GM18520 (cell line): ENCODE measurements around the gene GABRB1.
"Not testable (repeated sequence)": the region's sequence is repeated elsewhere in the genome, so short reads cannot be mapped to it uniquely, and the experiment has no call there.

Experiments used
- ATAC-seq: cut with Tn5 transposase; IDR thresholded peaks from one replicate; pipeline ENCODE4 v1.9.1; 2021; ENCODE audit not compliant: unreplicated experiment

Gene GABRB1

DNA sequence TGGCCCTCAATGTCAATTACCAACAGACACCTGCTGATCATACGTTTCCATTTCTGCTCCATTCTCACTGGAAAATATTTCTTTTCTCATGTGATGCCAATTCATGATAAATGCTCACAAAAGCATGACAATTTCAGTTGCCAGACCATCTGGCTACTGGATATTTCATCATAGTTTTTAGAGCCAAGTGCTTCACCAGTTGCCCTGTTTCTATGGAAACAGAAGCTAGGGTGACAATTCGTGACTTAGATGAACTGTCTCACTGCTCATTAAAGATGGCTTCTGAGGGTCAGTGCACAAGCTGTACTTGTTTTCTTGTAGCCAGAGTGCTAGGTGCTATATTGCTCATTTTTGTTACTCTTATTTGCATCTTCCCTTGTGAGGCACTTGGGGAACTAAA, 247.3 kb downstream of the GABRB1 start:
- no peak for ATAC-seq

DNA sequence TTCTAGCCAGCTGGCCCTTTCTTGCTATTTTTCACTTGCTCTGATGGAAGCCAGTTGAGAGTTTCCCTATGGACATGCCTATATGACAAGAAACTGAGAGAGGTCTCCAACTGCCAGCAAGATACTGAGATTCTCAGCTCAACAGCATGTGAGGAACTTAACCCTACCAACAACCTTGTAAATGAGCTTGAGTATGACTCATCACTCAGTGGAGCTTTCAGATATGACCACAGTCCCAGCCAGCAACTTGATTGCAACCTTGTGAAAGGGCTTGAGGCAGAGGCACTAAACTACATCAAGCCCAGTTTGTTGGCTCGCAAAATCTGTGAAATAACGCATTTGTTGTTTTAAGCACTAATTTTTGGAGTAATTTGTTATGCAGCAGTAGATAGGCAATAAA, 256.4 kb downstream of the GABRB1 start:
- peak; percentile 96 for ATAC-seq

DNA sequence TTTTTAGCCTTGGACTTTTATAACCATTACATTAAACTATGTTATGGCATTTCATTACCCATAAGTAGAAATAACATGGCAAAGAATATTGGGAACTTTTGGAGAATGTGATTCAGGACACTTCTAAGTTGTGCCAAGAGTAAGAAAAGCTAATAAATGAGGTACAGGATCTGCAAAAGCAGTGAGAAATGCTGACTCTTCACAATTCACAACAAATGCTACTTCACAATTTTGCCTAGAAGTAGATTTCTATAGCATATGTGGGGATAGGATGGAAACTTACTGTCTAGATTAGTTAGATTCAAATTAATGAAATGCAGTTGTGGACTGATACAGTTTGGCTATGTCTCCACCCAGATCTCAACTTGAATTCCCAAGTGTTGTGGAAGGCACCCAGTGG, 258.4 kb downstream of the GABRB1 start:
- no peak for ATAC-seq

DNA sequence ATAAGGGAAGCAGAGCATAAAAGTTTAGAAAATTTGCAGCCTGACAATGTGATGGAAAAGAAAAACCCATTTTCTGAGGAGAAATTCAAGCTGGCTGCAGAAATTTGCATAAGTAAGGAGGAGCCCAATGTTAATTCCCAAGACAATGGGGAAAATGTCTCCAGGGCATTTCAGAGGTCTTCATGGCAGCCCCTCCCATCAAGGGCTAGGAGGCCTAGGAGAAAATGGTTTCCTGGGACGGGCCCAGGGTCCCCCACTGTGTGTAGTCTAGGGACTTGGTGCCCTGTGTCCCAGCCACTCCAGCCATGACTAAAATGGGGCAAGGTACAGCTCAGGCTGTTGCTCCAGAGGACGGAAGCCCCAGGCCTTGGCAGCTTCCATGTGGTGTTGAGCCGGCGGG, 259.5 kb downstream of the GABRB1 start:
- ATAC-seq = not testable (repeated sequence)

DNA sequence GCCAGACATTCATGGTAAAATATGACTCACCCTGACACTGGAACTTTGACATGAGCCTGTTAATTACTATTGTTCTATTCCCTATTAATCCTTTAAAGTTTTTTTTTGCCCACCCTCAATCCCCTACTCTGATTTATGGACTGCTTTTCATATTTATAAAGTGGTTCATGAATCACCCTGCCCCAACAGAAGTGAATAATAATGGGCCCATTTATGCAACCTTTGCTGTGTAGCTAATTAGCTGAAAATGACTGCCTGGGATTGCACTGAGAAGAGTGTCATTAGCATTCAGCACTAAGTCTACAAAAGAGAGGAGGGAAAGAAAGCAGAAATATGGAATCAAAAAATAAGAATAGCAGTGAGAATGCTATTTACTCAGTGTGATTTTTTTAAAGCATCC, 277.8 kb downstream of the GABRB1 start:
- ATAC-seq = no peak

DNA sequence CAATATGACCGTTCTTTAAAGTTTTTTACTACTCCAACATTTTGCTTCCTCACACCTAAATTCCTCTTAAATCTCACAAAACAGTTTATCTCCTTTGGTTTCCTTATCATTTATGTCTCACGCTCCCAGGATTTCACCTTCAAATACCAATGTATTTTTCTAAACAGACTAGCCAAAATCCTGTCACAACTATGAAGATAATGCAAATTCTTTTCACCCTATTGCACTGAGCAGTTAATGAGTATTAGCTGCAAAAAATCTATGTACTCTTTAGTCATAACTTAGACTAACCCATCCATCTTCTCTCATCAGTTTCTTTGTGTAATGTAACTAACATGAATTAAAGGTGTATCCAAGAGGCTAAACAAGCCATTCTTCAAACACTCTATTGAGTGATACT, 280.8 kb downstream of the GABRB1 start:
- ATAC-seq = no peak

DNA sequence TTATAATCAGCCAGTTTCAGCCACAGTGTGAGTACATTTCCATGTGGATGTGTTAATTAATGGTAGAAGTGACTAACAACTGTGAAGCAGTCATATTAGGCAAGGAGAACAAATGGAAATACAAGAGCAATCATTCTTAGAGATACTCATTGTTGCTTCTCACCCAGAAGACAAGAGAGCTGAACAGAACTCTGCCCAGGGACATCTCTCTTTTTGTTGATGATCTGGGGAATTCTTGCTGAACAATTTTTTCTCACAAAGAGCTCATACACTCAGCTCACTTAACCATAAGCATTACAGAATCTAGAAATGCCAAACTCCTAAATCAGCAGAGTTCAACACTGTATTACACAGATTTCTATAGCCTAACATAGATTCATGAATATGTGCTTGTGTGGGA, 282.0 kb downstream of the GABRB1 start:
- ATAC-seq = no peak

DNA sequence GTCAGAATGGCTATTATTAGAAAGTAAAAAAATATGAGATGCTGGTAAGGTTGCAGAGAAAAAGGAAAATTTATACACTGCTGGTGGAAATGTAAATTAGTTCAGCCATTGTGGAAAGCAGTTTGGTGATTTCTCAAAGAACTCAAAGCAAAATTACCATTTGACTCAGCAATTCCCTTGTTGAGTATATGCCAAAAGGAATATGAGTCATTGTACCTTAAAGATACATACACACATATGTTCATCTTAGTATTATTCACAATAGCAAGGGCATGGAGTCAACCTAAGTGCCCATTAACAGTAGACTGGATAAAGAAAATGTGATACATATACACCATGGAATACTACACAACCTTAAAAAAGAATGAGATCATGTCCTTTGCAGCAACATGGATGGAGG, 284.0 kb downstream of the GABRB1 start:
- peak; percentile 82 for ATAC-seq

DNA sequence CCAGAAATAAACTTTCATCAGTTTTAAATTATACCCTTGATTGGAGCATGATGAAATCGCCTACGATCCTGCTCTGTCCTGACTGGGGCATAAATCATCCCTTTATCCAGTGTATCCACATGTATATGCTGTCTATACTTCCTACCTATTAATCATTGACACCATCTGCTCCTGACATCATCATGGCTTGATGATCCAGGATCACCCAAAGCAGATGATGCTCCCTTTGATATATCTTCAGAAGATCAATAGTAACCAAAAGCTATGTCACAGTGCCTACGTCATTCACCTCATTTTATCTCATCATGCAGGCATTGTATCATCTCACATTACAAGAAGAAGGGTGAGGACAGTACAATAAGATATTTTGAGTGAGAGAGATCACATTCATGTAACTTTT, 294.7 kb downstream of the GABRB1 start:
- no peak for ATAC-seq

DNA sequence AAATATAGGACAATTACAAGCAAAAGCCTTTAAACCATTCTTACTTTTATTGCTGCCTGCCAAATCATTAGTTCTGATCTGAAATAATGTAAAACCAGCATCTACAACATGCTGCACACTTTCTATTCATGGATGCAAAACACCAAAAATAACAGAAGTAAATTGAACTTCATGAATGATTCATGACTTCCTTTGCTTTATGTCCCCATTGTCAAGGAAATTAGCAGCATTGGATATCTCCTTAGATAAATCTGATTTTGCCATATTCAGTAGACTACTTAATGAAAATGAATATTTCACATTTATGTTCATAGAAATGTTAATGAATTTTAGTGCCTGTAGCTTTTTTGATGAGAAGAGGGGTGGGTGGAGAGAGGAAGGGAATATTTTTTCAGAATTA, 299.5 kb downstream of the GABRB1 start:
- ATAC-seq = no peak

DNA sequence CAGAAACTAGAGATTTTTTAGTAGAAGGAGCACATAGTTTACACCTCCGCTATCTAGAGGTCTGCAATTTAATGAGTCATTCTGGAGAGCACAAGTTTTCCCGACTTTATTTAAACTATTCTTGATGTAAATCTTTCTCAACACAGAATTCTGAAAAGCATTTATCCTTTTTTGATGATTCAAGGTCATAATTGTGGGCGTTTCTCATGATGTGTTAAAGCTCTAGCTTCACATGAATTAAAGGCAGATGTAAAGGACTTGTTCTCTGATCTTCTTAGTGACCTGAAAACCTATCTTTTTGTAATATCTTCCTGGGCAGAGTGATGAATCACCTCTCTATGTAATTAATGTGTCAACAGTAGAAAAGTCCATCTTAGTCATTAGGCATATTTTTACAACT, 303.3 kb downstream of the GABRB1 start:
- no peak for ATAC-seq

DNA sequence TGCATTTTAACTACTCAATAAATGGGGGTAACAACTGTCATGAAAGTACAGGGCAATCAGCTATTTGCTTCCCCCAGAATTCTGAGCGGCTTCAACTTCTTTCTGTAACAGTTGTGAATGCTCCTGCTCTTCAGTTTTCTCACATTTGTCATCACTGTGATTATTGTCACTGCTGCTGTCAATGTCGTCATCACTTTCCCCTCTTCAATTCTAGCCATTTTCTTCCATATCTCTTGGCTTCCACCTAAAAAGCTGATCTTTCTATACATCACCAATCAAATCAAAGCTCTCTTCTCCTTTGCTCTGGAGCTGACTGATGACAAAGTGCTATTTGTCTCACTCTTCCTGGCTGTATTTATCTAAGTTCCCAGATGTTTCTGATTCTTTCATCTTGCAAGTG, 306.5 kb downstream of the GABRB1 start:
- ATAC-seq = no peak

DNA sequence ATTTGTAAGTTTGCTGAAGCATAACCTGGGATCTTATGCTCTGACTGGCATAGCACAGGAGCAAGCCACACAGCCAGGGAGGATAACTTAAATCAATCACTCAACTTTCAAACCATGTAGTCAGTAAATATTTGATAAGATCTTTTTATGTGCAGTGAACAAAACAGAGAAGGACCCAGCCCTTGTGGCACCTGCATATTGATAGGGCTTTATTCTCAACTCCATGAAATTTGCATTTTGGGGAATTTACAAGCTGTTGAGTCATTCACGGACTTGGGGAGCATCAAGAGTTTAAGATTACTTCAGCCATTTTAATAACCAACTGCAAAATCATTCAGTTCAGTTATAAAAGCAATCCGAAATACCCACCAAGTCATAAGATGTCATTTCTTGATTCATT, 309.5 kb downstream of the GABRB1 start:
- ATAC-seq = peak; percentile 64

DNA sequence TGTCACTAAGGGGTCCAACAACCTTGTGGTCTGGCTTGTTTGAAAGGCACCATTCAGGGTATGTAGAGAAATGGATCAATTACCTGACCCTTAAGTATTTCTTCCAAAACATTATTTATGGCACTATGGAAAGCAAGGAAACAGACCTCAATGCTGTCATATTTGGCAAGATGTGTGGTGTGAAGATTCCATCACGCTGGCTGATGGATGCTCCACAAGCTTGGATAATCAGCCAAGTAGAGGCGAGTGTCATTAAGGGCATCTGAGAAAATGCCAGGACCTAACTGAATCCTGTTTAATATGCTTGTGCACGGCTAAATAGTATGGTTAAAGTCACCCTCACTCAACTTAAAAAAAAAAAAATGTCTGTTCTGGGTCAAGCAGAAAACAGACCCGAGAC, 311.4 kb downstream of the GABRB1 start:
- ATAC-seq = no peak

DNA sequence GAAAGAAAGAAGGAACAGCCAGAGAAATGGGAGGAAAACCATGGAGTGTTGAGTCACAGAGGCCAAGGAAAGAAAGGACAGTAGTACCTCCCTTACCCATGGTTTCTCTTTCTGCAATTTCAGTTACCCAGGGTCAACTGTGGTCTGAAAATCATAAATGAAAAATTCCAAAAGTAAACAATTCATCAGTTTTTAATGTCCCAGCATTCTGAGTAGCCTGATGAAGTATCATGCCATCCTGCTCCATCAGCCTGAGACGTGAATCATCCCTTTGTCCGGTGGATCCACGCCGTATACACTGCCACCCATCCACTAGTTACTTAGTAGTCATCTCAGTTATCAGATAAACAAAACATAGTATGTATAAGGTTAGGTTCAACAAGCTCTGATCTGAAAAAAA, 318.0 kb downstream of the GABRB1 start:
- no peak for ATAC-seq

DNA sequence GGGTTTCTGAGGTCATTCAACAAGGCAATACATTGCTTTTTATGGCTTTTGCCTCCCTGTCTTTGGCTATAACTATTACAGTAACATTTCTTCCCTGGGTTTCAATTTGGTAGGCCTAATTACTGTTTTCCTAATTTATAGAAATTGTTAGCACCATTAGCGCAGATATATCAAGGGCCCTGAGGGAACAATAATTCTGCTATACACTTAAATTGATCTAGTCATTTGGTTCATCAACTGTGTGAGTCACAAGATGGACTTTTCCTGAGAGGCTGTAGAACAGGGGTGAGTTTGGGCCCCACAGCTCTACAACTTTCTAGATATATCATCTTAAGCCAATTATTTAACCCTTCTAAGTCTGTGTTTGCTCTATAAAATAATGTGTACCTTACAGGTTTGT, 324.2 kb downstream of the GABRB1 start:
- ATAC-seq = no peak

DNA sequence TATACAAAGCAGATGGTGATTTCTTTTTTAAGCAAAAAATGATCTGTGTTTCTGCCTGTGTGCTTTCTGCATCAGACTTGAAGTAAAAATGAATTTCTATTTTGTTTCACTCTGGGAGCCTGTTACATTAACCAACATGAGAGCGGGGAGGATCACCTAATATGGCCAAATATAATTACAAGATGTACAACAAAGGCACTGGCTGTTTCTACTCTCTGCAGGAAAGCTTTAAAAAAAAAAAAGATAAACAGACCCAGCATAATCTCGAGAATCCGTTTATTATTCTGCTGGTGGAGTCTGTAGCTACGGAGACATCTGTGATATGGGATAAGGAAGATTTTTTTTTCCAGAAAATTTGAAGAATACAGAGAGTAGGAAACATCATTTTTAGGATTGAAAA, 328.5 kb downstream of the GABRB1 start:
- ATAC-seq = no peak

DNA sequence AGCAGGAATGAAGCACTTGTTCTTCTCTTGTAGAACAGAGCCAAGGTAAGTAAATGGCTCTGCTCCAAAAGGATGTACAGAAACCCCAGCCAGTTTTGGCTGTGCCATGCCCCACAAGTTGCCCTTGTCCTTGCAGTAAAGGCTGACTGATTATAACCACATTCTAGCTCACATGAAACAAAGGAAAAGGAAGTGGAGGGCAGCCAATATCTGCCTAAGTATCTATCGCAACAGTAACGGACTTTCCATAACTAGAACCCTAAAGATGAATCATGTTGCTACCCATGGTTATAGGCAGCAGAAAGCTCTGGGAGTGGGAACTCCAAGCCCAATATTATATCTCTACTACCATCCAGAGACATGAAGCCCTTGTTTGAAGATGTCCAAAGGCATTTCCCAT, 336.4 kb downstream of the GABRB1 start:
- ATAC-seq = no peak

DNA sequence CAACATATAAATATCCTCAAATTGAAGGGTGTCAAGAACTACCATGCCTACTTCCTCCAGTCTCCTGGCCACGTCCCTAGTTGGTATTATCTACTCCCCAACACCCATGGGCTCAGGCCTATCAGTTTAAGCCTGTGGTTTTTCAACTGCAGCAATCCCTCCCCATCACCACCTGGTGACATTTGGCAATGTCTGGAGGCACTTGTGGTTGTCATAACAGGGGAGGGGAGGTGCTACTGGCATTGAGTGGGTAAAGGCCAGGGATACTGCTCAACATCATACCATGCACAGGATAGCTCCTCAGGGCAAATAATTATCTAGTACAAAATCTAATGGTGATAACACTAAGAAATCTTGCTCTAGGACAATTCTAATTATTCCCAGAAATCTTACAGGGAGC, 336.8 kb downstream of the GABRB1 start:
- no peak for ATAC-seq

DNA sequence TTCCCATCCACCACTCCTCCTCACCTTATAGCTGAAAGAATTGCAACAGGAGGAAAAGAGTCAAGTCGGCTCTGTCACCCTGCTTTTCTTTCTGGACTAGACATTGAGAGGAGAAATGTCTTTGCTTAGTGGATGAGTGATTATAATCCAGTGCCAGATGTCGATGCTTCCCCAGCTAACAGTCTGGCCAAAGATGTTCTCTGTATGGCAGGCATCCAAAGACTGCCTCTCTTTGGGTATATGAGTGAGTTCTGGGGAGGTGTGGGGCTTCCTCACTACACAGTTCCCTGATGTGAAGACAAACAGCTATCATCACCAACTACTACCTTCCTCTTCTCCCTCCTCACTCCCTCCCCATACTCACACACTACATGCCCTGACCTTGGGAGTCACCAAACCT, 341.2 kb downstream of the GABRB1 start:
- ATAC-seq = no peak

DNA sequence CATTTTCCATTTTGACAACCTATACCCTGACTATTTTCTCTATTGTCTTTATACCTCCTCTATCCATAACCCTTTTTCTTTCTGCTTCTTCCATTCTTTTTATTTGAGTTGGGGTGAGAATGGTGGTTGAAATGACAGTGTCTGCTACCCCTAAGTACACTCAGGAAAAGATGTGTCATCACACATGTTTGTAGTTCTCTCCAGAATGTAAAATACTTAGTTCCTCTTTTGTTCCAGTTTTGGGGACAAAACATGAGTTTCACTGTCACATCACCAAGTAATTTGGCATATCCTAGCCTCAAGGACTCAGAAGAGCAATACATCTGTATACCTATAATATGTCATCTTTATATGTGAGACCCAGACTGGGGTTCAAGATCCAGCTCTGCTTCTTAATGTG, 341.8 kb downstream of the GABRB1 start:
- no peak for ATAC-seq

DNA sequence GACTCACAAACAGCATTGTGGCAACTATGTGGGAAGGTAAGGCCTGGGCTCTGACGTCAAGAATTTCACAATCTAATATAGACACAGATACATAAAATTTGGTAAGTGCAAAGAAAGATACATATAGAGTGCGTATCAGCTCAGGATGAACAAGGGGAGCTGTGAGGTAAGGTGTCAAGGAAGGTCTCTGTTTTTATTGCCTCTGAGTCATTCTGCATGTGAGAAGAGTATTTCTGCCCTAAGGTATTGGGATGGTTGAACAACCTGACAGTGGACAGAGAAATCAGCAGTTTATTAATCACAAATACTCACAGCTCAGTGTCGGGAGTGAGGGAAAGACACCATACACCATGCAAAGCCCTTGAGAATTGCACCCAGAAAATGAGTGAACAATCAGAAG, 342.3 kb downstream of the GABRB1 start:
- no peak for ATAC-seq

DNA sequence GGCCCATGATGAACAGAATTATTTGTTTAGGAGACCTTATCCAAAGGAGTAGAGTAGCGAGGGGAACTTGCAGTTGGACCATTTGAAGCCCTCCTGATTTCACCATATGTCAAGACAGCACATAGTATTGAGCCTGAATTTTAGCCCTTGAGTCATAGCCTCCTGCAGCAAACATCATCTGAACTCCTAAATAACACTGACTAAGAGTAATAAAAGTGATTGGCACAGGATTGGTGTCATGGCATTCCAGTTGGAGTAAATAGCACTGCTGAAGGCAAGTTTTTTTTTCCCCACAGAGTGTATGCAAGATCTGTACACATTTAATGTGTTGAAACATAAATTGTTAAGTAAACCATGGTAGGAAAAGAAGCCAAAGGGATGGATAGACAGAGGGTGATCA, 343.1 kb downstream of the GABRB1 start:
- no peak for ATAC-seq

DNA sequence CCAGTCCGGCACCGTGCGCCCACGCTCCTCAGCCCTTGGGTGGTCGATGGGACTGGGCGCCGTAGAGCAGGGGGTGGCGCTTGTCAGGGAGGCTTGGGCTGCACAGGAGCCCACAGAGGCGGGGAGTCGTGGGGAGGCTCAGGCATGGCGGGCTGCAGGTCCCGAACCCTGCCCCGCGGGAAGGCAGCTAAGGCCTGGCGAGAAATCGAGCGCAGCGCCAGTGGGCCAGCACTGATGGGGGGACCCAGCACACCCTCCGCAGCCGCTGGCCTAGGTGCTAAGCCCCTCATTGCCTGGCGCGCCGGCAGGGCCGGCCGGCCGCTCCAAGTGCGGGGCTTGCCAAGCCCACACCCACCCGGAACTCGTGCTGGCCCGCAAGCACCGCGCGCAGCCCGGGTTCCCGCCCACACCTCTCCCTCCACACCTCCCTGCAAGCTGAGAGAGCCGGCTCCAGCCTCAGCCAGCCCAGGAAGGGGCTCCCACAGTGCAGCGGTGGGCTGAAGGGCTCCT, 346.7 kb downstream of the GABRB1 start:
- not testable (repeated sequence) for ATAC-seq
